ENCODE measurements around the gene VAMP4.

VAMP4 gene

DNA sequence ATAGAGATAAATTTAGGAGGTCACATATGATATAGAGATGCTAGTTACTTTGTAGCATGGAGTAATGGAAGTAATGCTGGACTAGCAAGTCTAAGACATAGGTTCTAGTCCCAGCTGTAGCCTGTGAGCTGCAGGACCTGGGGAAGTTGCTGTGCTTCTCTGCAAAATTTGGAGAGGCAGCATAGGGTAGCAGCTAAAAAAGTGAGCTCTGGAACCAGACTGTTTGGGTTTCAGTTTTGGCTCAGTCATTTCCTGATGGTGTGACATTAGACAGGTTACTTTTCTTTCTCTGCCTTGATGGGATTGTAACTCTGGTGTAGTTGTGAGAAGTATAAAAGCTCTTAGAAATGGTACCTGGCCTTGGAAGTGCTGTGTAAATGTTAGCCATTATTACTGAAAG, 42.9 kb upstream of the VAMP4 start:
- H3K4me3 ChIP-seq (ENCODE audit: low read depth, low read length), result no peak overlapping the region
- TF ChIP-seq, protein P1, sequence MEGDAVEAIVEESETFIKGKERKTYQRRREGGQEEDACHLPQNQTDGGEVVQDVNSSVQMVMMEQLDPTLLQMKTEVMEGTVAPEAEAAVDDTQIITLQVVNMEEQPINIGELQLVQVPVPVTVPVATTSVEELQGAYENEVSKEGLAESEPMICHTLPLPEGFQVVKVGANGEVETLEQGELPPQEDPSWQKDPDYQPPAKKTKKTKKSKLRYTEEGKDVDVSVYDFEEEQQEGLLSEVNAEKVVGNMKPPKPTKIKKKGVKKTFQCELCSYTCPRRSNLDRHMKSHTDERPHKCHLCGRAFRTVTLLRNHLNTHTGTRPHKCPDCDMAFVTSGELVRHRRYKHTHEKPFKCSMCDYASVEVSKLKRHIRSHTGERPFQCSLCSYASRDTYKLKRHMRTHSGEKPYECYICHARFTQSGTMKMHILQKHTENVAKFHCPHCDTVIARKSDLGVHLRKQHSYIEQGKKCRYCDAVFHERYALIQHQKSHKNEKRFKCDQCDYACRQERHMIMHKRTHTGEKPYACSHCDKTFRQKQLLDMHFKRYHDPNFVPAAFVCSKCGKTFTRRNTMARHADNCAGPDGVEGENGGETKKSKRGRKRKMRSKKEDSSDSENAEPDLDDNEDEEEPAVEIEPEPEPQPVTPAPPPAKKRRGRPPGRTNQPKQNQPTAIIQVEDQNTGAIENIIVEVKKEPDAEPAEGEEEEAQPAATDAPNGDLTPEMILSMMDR (conservative IDR thresholded peaks at IDR 0.05; ENCODE audit: low read depth, low read length), result no peak
- no peak for DNase-seq (ENCODE audit: low read depth)

DNA sequence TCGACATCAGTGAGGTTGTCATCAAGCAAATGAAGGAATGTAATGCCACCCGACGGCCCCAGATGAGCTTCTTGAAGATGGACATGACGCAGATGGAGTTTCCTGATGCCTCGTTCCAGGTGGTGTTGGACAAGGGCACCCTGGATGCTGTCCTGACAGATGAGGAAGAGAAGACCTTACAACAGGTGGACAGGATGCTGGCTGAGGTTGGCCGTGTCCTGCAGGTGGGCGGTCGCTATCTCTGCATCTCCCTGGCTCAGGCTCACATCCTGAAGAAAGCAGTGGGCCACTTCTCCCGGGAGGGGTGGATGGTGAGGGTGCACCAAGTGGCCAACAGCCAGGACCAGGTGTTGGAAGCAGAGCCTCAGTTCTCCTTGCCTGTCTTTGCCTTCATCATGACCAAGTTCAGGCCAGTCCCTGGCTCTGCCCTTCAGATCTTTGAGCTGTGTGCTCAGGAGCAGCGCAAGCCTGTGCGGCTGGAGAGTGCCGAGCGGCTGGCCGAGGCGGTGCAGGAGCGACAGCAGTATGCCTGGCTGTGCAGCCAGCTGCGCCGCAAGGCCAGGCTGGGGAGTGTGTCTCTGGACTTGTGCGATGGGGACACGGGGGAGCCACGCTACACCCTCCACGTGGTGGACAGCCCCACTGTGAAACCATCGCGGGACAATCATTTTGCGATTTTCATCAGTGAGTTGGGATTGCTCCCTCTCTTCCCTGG, 42.1 kb upstream of the VAMP4 start:
- H3K4me3 ChIP-seq (ENCODE audit: low read depth, low read length), result no peak overlapping the region
- DNase-seq (ENCODE audit: low read depth), result no peak
- TF ChIP-seq, protein P1 (conservative IDR thresholded peaks at IDR 0.05; ENCODE audit: low read depth, low read length), result no peak

DNA sequence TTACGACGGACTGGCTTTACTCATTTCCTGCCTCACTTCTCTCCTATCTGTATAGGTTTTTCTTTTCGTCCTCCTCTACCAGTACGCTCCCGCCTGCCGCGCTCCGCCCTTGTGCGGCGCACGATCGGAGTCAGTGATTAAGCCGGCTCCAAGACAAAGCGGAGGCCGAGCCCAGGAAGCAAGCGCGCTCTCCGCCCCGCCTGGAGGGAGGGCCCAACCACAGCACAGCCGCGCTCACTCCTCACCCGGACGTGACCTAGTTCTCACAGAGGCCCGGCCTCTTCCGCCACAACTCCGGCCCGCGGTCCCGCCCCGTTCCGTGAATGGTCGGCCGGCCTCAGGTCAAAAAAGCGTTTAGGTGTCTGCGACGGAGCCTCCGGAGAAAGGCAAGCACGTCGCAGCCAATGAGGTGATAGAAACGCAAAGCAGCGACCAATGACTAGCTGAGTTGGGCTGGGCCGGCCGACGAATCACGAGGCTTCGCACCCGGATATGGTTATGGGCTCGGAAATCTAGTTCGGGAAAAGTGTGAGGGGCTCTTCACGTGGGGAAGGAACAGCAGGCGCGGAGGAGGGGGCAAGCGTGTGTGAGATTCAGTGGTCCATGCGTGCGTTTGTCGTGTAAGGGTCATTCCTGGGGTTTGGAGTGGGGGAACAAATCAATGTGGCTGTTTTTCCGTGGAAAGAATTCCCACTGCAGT, 39.5 kb upstream of the VAMP4 start, which contains the start of gene METTL13:
METTL13 (plus strand) TSS at position 485 of the 700 bp plus-strand sequence. CDS start 308 bp downstream, outside the sequence.
- peak; percentile 99 for DNase-seq (ENCODE audit: low read depth)
- peak within 1 kb of the TSS; percentile 68 for H3K4me3 ChIP-seq (ENCODE audit: low read depth, low read length)
- TF ChIP-seq, protein P1 (conservative IDR thresholded peaks at IDR 0.05; ENCODE audit: low read depth, low read length), result peak; percentile 17

DNA sequence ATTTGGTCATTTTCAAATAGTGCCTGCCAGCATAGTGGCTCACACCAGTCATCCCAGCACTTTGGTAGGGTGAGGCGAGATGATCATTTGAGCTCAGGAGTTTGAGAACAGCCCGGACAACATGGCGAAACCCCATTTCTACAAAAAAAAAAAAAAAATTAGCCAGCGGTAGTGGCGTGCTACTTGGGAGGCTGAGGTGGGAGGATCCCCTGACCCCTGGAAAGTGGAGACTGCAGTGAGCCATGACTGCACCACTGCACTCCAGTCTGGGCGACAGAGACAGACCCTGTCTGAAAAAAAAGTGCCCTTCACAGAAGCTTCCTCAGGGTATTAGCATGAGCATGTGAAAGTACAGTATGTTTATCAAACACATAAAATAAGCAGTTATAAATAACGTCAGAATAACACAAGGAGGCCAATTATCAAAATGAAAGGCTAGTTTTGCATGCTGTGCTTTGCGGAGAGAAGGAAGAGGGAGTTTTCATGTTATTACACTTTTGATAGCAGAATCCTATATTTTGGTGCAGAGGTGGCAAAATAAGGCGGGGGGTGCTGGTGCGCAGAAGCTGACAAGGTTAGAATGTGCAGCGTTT, 38.8 kb upstream of the VAMP4 start:
- H3K4me3 ChIP-seq (ENCODE audit: low read depth, low read length), result peak overlapping the region; percentile 59

DNA sequence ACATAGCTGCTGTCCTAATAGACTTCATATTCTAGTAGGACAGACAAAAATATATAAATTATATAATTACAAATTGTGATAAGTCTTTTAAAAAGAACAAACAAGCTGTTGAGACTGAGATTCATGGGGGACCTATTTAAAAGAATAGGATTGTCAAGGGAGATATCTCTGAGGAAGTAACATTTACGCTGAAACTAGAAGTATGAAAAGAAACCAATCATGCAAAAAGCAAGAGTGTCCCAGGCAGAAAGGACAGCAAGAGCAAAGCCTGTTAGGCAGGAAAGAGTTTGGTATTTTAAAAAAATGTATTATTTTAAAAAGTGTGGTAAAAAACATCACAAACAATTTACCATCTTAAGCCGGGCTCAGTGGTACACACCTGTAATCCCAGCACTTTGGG, 30.4 kb upstream of the VAMP4 start:
- no peak for DNase-seq (ENCODE audit: low read depth)
- TF ChIP-seq, protein P1 (conservative IDR thresholded peaks at IDR 0.05; ENCODE audit: low read depth, low read length), result no peak

More for the DNA sequence above, 38.8 kb upstream of the VAMP4 start:
- no peak for DNase-seq (ENCODE audit: low read depth)
- TF ChIP-seq, protein P1 (conservative IDR thresholded peaks at IDR 0.05; ENCODE audit: low read depth, low read length), result no peak

DNA sequence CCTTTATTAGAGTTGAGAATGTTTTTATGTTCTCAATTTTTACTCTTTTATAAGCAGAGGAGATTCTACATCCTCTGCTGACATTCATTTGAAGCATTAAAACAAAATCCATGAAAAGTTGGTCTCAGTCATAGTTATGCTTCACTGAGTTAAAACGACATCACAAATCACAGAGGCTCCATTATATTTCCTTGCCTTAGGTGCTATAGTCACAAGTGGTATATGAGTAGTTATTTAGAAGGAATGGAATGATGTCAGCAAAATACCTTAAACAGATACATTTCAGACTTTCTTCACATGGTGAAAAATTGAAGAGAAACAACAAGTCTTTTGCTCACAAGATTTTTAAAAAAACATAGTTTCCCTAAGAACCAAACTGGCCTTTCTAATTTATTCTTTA, 27.9 kb upstream of the VAMP4 start:
- no peak for DNase-seq (ENCODE audit: low read depth)
- H3K4me3 ChIP-seq (ENCODE audit: low read depth, low read length), result no peak overlapping the region
- TF ChIP-seq, protein P1 (conservative IDR thresholded peaks at IDR 0.05; ENCODE audit: low read depth, low read length), result no peak

More for the DNA sequence above, 30.4 kb upstream of the VAMP4 start:
- no peak overlapping the region for H3K4me3 ChIP-seq (ENCODE audit: low read depth, low read length)
